ENCODE measurements around the gene COP1. TPM values are rescaled to one million over a fixed set of nuclear protein-coding genes. Genes with fewer than 3 reads are reported as not detected.
"Not testable (repeated sequence)": the region's sequence is repeated elsewhere in the genome, so short reads cannot be mapped to it uniquely, and the experiment has no call there.

COP1 gene
- total RNA-seq, 1 experiment from 2014 or later, result 54.2 TPM

DNA sequence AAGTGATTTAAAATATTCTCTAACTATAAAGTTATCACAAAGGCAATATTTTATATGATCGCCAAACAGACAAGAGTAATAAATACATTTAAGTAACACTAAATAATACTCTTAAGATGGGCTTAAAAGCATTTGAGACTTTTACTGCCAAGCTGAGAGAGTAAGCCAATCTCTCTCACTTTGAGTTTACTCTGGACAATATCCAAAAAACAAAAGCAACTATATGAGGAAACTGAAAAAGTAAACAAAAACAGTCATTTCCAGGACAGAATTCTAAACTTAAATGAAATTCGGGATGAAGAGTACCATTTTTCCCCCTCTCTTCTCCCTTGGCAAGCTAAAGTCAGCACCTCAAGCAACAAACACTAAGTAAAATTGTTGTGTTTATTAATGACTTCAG lies 173.2 kb downstream of the COP1 start:
- peak; percentile 4 for DNase-seq (ENCODE audit: low spot score)

DNA sequence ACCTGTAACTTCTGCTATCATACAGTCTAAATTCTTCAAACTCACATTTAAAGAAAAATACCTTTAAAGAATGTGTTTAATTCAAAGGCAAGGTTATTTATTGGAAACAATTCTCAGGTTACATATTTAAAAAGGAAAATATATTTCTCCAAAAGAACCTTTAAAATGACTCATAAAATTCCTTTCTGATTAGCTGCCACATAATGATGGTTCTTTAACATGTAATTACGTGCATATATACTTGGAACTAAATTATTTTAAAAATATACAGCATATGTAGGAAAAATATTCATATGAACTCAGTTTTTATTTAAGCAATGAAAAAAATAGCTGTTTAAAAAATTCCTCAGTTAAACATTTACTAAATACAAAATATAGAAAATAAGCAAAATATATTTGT lies 173.6 kb downstream of the COP1 start:
- peak; percentile 14 for DNase-seq (ENCODE audit: low spot score)

DNA sequence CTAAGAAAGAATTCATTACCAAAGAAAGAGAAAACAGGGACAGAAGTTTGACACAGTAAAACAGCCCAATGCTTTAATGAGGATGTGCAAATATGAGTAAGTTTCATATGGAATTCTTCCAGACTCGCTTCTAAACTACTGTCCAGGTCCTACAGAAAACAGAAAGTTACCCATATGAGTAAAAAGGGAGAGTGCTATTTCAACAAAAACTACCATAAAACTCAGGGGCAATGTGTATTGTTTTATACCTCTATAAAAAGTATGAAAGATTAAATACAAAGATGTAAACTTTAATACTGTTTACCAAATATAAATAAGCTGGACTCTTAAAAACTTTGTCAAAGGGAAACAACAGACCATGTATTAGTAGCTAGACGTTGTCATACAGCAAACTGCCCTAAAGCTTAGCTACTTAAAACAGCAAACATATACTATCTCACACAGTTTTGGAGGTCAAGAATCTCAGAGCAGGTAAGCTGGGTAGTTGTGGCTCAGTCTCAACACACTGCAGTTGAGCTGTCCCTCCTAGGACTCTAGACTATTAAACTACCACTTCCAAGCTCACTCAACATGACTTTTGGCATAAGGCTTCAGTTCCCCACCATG lies 174.9 kb downstream of the COP1 start:
- DNase-seq (ENCODE audit: low spot score), result no peak

DNA sequence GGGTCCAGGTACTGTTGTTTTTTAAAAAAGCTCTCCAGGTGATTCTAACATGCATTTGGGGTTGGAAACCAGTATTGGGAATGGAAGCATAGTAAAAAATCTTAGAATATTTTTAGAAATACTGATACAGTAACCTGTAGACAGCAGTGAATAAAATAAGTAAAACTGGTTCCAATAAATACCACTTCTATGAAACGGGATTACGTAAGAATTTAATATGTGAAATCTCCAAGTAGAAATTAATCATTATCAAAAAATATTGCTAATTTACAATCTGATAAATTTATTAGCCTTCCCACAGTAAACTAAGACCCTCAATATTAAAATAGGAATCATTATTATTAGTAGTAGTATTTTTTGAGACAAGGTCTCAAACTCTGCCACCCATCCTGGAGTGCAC lies 177.5 kb downstream of the COP1 start:
- no peak for DNase-seq (ENCODE audit: low spot score)

DNA sequence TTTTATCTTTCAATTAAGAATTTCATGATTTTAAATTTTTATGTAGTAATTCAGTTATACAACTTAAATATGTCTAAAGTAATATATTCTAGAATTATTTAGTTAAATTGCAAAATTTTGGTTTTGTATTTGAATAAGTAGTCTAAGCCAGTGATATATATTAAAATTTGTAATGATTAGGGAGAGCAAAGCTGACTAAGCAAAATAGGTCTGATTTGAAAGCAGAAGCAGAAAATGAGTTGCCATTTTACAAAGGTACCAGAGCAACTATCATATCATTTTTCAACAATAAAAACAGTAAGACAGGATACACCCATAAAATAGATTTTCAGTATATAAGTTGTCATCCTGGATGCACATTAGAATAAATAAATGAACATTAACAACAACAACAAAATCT lies 177.9 kb downstream of the COP1 start:
- no peak for DNase-seq (ENCODE audit: low spot score)

DNA sequence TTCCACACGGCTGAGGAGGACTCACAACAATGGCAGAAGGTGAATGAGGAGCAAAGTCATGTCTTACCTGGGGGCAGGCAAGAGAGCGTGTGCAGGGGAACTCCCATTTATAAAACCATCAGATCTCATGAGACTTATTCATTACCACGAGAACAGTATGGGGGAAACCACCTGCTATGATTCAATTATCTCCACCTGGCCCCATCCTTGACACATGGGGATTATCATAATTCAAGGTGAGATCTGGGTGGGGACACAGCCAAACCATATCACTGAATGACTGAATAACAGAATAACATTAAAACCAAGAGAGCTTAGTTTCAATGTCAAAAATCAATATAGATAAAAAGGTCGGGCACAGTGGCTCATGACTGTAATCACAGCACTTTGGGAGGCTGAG lies 179.2 kb downstream of the COP1 start:
- DNase-seq (ENCODE audit: low spot score), result not testable (repeated sequence)

DNA sequence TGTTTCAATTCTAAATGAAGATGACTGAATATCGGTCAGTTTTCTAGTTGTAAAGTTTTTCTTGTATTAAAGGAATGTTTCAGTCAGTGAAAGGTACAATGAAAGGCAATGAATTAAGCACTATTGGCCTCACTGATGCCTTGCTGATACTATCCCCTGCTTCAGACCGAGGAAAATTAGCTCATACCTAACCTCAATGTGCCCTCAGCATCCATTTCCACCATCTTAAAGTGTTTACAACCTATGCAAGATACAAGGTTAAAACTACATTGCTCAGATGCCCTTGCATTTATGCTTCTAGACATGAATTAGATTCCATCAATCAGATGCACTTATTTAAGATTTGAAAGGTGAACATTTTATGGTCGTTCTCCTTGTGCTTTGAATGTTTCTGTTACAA lies 184.5 kb downstream of the COP1 start:
- DNase-seq (ENCODE audit: low spot score), result no peak

DNA sequence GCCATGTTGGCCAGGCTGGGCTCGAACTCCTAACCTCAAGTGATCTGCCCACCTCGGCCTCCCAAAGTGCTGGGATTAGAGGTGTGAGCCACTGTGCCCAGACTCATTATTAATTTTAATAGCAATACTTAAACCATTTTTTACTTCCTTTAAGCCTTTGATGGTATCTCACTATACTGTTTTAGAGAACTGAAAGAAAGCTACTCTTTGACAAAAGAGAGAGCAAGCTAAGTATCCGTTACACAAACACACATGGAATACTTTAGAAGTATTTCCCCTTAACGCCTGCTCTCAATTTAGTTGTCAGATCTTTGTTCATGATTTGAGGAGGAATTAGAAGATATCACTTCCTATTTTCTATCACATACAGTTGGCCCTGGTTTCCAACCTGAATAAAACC lies 189.4 kb downstream of the COP1 start:
- DNase-seq (ENCODE audit: low spot score), result no peak

DNA sequence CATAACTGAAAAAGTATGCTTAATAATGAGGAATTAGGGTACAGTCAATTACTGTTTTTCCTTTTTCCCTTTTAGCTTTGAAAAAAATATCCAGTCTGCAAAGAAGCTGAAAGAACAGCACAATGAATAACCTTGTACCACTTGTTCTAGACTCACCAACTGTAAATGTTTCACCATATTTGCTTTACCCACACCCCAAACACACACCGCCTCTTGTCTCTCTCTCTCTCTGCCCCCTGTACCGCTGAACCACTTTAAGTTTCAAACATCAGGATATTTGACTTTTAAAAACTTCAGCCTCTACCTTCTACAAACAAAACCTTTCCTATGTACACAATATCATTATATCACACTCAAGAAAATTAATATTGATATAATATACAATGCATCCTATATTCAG lies 197.1 kb downstream of the COP1 start:
- DNase-seq (ENCODE audit: low spot score), result no peak

DNA sequence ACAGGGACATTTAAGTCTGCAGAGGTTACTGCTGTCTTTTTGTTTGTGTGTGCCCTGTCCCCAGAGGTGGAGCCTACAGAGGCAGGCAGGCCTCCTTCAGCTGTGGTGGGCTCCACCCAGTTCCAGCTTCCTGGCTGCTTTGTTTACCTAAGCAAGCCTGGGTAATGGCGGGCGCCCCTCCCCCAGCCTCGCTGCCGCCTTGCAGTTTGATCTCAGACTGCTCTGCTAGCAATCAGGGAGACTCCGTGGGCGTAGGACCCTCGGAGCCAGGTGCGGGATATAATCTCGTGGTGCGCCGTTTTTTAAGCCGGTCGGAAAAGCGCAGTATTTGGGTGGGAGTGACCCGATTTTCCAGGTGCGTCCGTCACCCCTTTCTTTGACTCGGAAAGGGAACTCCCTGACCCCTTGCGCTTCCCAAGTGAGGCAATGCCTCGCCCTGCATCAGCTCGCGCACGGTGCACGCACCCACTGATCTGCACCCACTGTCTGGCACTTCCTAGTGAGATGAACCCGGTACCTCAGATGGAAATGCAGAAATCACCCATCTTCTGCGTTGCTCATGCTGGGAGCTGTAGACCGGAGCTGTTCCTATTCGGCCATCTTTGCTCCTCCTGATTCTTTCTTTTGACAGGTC lies 199.2 kb downstream of the COP1 start:
- DNase-seq (ENCODE audit: low spot score), result not testable (repeated sequence)

DNA sequence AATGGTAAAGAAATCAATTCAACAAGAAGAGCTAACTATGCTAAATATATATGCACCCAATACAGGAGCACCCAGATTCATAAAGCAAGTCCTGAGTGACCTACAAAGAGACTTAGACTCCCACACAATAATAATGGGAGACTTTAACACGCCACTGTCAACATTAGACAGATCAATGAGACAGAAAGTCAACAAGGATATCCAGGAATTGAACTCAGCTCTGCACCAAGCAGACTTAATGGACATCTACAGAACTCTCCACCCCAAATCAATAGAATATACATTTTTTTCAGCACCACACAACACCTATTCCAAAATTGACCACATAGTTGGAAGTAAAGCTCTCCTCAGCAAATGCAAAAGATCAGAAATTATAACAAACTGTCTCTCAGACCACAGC lies 212.4 kb downstream of the COP1 start:
- DNase-seq (ENCODE audit: low spot score), result not testable (repeated sequence)

DNA sequence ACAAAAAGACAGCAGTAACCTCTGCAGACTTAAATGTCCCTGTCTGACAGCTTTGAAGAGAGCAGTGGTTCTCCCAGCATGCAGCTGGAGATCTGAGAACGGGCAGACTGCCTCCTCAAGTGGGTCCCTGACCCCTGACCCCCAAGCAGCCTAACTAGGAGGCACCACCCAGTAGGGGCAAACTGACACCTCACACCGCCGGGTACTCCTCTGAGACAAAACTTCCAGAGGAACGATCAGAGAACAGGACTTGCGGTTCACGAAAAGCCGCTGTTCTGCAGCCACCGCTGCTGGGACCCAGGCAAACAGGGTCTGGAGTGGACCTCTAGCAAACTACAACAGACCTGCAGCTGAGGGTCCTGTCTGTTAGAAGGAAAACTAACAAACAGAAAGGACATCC lies 214.3 kb downstream of the COP1 start:
- not testable (repeated sequence) for DNase-seq (ENCODE audit: low spot score)

DNA sequence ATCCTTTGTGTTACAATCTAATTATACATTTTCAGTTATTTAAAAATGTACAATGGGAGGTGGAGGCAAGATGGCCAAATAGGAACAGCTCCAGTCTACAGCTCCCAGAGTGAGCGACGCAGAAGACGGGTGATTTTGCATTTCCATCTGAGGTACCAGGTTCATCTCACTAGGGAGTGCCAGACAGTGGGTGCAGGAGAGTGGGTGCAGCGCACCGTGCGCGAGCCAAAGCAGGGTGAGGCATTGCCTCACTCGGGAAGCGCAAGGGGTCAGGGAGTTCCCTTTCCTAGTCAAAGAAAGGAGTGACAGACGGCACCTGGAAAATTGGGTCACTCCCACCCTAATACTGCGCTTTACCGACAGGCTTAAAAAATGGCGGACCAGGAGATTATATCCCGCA lies 214.9 kb downstream of the COP1 start:
- DNase-seq (ENCODE audit: low spot score), result not testable (repeated sequence)

DNA sequence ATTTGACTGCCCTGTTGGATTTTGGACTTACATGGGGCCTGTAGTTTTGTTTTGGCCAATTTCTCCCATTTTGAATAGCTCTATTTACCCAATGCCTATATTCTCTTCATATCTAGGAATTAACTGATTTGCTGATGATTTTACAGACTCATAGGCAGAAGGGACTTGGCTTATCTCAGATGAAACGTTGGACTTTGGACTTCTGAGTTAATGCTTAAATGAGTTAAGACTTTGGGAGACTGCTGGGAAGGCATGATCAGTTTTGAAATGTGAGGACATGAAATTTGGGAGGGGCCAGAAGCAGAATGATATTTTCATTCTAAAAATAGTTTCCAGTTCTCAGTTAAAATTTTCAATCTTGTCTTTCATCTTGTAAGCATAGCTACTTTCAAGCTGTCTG lies 222.3 kb downstream of the COP1 start:
- DNase-seq (ENCODE audit: low spot score), result no peak

DNA sequence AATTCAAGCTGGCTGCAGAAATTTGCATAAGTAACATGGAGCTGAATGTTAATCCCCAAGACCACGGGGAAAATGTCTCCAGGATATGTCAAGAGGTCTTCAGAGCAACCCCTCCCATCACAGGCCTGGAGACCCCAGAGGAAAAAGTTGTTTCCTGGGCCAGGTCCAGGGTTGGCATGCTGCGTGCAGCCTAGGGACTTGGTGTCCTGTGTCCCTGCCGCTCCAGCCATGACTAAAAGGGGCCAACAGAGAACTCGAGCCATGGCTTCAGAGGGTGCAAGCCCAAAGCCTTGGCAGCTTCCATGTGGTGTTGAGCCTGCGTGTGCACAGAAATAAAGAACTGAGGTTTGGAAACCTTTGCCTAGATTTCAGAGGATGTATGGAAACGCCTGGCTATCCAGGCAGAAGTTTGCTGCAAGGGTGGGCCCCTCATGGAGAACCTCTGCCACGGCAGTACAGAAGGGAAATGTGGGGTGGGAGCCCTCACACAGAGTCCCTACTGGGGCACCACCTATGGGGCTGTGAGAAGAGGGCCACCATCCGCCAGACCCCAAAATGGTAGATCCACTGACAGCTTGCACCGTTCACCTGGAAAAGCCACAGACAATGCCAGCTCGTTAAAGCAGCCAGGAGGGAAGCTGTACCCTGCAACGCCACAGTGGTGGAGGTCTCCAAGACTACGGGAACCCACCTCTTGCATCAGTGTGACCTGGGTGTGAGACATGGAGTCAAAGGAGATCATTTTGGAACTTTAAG lies 222.9 kb downstream of the COP1 start:
- DNase-seq (ENCODE audit: low spot score), result no peak

DNA sequence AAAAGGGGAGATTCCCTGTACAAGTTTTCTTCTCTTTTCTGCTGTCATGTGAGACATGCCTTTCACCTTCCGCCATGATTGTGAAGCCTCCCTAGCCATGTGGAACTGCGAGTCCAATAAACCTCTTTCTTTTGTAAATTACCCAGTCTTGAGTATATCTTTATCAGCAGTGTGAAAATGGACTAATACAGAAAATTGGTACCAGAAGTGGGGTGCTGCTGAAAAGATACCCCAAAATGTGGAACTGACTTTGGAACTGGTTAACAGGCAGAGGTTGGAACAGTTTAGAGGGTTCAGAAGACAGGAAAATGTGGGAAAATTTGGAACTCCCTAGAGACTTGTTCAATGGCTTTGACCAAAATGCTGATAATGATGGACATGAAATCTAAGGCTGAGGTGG lies 223.7 kb downstream of the COP1 start:
- not testable (repeated sequence) for DNase-seq (ENCODE audit: low spot score)

DNA sequence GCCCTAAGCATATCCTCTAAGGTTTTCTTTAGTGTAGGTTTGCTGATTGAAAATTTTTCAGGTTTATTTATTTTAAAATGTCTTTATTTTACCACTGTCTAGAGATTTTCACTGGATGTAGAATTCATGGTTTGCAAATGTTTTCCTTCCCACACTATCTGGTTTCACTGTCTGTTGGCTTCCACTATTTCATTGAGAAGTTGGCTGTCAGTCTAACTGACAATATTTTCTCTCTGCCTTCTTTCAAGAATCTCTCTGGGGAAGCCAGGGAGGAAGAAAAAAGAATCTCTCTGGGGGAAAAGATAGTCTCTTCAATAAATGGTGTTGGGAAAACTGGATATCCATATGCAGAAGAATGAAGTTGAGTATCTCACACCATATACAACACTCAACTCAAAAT lies 226.0 kb downstream of the COP1 start:
- DNase-seq (ENCODE audit: low spot score), result no peak

DNA sequence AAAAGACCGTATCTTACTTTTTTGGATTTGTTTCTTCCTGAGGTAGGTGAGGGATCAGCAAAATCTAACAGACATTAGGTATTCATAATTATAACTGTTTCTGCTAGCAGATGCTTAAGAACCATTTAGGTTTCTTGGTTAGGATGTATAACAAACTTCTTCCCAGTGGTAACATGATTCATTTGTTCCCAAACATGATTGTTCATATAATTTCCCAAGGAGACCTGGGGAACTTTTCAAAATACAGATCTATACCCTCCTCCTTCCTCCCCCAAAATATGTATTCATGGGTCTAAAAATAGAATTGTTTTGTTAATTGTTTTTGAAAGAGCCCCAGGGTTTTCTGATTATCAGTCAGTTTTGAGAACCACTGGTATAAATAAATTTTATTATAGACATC lies 228.2 kb downstream of the COP1 start:
- no peak for DNase-seq (ENCODE audit: low spot score)

DNA sequence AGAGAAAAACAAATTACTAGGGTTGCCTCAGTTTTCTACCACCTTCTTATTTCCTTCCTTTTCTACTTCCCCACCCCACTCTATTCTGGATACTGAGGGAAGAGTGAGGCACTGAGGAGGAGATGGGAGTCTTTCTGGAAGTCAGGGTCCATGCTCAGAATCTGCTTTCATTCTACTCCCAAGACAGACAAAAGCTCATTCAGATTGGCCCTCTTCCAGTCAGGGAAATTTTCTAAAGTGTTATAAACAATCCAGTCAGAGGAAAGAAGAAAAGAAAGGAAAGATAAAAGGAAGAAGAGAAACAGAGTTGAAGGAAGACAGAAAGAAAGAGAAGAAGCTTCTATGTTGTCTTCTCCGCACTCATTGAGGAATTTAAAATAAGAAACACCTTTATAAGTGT lies 228.6 kb downstream of the COP1 start:
- DNase-seq (ENCODE audit: low spot score), result no peak

DNA sequence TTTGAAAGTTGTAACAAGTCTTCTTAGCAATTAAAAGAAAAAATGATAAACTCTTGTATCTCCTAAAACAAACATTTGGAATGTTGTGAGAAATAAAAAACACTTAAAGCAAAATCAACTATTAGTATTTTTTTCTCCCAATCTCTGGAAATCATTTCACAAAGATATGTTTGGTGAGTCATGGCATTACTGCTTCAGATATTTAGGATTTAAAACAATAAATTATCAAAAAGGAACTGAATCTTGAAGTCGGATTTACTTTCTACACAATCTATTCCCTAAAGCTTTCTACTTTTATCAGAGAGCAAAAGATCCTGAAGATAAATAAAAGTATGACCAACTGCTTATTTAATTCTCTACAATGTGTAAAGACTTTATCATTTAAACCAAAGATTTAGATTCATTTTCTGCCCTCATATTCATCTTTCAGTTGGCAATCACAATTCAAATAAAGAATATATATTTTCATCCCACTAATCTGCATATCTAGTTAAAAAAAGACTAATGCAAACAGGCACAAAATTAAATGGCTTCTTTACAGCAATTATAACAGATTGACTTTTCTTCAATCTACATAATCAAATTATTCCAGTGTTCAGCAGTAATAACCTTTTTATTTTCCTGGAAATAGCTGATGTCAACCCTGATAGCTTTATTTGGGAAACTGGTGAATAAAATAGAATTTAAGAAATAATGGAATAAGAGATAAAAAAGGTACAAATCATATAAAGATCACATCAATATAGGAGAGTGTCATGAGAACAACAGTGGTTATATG lies 230.0 kb downstream of the COP1 start:
- DNase-seq (ENCODE audit: low spot score), result no peak

DNA sequence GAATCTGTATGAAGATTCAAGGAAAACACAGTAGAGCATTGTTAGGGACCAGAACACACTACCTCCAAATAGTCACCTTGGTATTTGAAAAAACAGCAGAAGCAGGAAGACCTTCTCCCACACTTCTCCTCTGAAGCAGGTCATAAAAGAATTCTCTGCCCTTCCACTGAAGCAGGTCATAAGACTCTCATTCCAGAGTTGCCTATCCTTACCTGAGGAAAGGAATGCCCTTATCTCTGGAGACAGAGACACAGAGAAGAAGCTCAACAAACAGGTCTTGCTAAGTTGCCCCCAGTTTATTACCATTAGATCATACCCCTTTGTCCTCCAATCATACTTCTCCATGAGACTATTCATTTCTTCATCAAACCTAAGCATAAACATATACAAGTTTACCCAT lies 237.9 kb downstream of the COP1 start:
- no peak for DNase-seq (ENCODE audit: low spot score)

DNA sequence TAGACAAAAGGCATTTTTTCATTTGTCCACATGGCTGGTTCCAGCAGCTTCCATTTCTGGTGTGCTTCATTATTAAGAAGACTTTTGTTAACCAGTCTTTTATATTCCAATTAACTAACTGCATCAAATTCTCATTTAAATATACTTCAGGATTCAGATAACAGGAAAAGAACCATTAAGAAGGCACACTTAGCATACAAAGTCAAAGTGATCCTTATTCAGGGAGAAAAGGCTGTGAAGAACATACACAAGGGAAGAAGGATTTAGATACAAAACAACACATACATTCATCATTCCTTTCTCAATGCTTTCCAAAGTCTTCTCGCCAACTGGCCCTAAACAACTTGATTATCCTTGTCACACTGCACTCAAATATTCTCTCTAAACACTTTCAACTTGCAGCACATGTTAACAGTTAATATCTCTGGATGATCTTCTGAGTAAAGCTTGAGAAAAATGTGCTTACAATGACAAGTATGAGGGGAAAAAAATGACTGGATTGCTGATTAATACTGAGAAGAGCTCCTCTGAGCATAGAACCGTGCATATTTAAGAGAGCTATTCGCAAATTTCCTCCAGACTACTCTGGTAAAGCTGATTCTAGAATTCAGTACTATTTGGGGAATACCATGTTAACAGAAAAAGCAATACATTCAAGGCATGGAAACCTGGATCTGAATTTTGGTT lies 238.5 kb downstream of the COP1 start:
- DNase-seq (ENCODE audit: low spot score), result no peak
